BE2C (cell line): Measurements from ENCODE around the gene MITD1.

Experiments used
- DNase-seq: peaks from one replicate; pipeline ENCODE4 v3.0.0-alpha.2; 2020
- H3K27me3 ChIP-seq: fragments of 250-450 bp; sonication (Bioruptor Pico); 2 replicates; pipeline ENCODE4 v1.5.1; 2020; ENCODE audit warnings: mild to moderate bottlenecking
- H3K36me3 ChIP-seq: fragments of 250-450 bp; sonication (Bioruptor Pico); 2 replicates; pipeline ENCODE4 v1.5.1; 2020; ENCODE audit warnings: mild to moderate bottlenecking
- H3K4me1 ChIP-seq: fragments of 250-450 bp; sonication (Bioruptor Pico); 2 replicates; pipeline ENCODE4 v1.5.1; 2020
- H3K4me3 ChIP-seq: 2 replicates; pipeline ENCODE4 v1.5.1; 2011; ENCODE audit warnings: low read depth, low read length
- H3K9me3 ChIP-seq: fragments of 250-450 bp; sonication (Bioruptor Pico); 2 replicates; pipeline ENCODE4 v1.5.1; 2020
- TF ChIP-seq, protein P1 (sequence below): IDR thresholded peaks from 2 replicates; pipeline ENCODE4 v1.5.1; 2012; ENCODE audit warnings: mild to moderate bottlenecking, low read depth, low read length

The MITD1 gene

DNA sequence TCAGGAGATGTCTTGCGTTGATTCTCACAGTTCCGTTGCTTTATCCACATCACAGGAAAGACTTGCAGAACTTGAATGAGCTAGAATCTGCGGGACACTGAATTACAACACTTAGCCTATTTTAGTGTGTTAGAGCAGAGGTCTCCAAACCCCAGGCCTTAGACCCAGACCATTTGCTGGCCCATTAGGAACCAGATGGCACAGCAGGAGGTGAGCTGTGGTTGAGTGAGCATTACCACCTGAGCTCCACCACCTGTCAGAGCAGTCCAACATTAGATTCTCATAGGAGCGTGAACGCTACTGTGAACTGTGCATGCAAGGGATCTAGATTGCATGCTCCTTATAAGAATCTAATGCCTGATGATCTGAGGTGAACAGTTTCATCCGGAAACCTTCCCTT lies 4.0 kb upstream of the MITD1 start:
- H3K9me3 ChIP-seq, result no peaks in the 10 kb centered on the region
- H3K27me3 ChIP-seq, result no peaks in the 10 kb centered on the region
- no peak for DNase-seq
- TF ChIP-seq, protein P1, sequence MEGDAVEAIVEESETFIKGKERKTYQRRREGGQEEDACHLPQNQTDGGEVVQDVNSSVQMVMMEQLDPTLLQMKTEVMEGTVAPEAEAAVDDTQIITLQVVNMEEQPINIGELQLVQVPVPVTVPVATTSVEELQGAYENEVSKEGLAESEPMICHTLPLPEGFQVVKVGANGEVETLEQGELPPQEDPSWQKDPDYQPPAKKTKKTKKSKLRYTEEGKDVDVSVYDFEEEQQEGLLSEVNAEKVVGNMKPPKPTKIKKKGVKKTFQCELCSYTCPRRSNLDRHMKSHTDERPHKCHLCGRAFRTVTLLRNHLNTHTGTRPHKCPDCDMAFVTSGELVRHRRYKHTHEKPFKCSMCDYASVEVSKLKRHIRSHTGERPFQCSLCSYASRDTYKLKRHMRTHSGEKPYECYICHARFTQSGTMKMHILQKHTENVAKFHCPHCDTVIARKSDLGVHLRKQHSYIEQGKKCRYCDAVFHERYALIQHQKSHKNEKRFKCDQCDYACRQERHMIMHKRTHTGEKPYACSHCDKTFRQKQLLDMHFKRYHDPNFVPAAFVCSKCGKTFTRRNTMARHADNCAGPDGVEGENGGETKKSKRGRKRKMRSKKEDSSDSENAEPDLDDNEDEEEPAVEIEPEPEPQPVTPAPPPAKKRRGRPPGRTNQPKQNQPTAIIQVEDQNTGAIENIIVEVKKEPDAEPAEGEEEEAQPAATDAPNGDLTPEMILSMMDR, result no peak
- no peaks in the 10 kb centered on the region for H3K4me1 ChIP-seq
- H3K36me3 ChIP-seq, result no peaks in the 10 kb centered on the region
- H3K4me3 ChIP-seq, result no peak overlapping the region

DNA sequence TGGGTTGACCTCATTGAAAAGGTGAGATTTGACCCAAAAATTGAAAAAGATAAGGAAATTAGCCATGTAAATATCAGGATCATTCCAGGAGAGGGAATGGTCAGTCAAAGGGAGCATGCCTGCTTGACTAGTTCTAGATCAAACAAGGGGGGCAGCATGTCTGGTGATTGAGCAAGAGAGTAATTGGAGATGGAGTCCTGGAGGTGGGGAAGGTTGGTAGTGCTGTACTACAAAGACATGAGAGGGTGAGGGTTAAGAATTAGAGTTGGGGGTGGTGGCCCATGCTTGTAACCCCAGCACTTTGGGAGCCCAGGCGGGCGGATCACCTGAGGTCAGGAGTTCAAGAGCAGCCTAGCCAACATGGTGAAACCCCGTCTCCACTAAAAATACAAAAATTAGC lies 2.2 kb upstream of the MITD1 start:
- TF ChIP-seq, protein P1, result no peak
- Histone ChIP-seq H3K36me3 (no peaks in the 10 kb centered on the region), H3K4me3 (no peak overlapping the region), H3K4me1 (no peaks in the 10 kb centered on the region), H3K9me3 (no peaks in the 10 kb centered on the region), H3K27me3 (no peaks in the 10 kb centered on the region)
- no peak for DNase-seq

DNA sequence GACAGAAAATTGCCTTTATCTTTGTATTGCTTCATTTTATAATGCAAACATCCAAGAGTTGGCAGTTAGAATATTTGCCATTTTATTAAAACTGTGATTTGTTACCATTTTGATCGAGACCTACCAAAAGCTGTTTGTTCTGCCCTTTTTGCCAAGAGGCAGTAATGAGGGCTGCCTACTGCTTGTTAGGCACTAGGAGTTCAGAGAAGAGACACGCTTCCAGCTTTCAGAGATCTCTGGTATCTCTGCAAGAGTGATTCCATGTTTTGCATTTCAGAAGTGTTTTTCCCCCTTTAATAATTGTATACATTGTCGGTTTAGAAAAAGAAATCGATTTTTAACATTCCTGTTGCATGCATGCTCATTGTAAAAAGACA lies 754 bp upstream of the MITD1 start:
- no peaks in the 10 kb centered on the region for H3K36me3 ChIP-seq
- TF ChIP-seq, protein P1, result no peak
- no peak for DNase-seq
- H3K9me3 ChIP-seq, result no peaks in the 10 kb centered on the region
- H3K4me1 ChIP-seq, result no peaks in the 10 kb centered on the region
- peak overlapping the region; percentile 89 for H3K4me3 ChIP-seq
- H3K27me3 ChIP-seq, result no peaks in the 10 kb centered on the region

DNA sequence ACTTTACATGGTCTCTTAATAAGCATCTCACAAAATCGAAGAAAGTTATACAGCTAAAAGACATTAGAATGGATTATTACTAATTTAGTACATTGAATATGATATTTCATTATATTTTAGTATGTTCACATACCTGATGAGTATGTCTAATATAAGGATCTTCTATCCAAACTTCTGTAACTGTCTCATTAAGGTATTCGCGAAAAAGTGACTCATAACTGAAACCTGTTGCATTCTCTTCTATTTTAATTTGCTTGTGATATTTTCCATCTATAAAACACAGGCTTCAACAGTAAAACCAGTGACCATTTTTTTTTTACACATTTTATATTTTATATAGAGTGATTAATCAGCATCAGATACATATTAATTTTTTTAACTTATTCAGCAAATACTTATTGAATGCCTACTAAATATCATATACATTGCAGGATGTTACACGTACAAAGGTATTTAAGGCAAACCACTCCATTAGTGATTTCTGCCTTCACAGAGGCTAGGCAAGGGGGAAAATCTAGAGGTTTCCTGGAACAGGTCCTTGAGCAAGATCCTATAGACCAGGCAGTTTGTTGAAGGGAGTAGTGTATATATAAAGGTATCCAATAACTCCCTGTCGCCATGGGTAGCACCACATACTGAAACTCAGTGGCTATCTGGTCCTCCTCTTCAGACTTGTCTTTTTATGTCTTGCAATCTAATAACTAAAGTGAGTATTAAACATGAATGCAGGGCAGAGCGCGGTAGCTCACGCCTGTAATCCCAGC lies 9.3 kb downstream of the MITD1 start:
- H3K4me1 ChIP-seq, result no peaks in the 10 kb centered on the region
- no peaks in the 10 kb centered on the region for H3K36me3 ChIP-seq
- no peak for DNase-seq
- no peaks in the 10 kb centered on the region for H3K27me3 ChIP-seq
- no peaks in the 10 kb centered on the region for H3K9me3 ChIP-seq
- no peak overlapping the region for H3K4me3 ChIP-seq
- TF ChIP-seq, protein P1, result no peak

- TF ChIP-seq, protein P1, result no peak
- Histone ChIP-seq H3K9me3 (no peaks in the 10 kb centered on the region), H3K27me3 (no peaks in the 10 kb centered on the region), H3K4me1 (no peaks in the 10 kb centered on the region), H3K4me3 (no peak overlapping the region), H3K36me3 (no peaks in the 10 kb centered on the region)
- DNase-seq, result no peak
Measured at GRCh38 chr2:99169534-99169933, 11.3 kb downstream of the MITD1 start.

- Histone ChIP-seq H3K36me3 (no peaks in the 10 kb centered on the region), H3K4me3 (no peak overlapping the region), H3K4me1 (no peaks in the 10 kb centered on the region), H3K27me3 (no peaks in the 10 kb centered on the region), H3K9me3 (no peaks in the 10 kb centered on the region)
- no peak for DNase-seq
- TF ChIP-seq, protein P1, result no peak
Measured at GRCh38 chr2:99166218-99166617, 14.6 kb downstream of the MITD1 start.
